HEK293 (cell line): ENCODE data around the gene YPEL5.

Experiments
- CTCF ChIA-PET: fragments of 350-600 bp; formaldehyde crosslinking; extraction: SDS; loops from one replicate; lab custom pipeline; 2021; ENCODE audit warnings: antibody characterized with exemption; lab: Yijun Ruan, JAX
- POLR2A ChIA-PET: fragments of 300-600 bp; formaldehyde crosslinking; extraction: SDS; loops from one replicate; lab custom pipeline; 2020; ENCODE audit warnings: antibody characterized with exemption, inconsistent platforms; lab: Yijun Ruan, JAX
- H3K27ac ChIP-seq: fragments of 200-500 bp; sonication (Bioruptor generic); 2 replicates; pipeline ENCODE4 v1.5.1; 2014; ENCODE audit warnings: low read depth, low read length, control low read depth, inconsistent platforms; ENCODE audit errors: extremely low read depth
- H3K36me3 ChIP-seq, 2 experiments: fragments of 200-500 bp in 1 of 2; sonication (Bioruptor generic) in 1 of 2; 1 replicate in 1 of 2; 2 replicates in 1 of 2; pipeline ENCODE4 v1.5.1; 2014 to 2017; ENCODE audit warnings: inconsistent platforms in 2 of 2, low read length in 2 of 2; ENCODE audit not compliant: control insufficient read depth in 2 of 2, insufficient read depth in 1 of 2
- H3K4me1 ChIP-seq: fragments of 200-500 bp; sonication (Bioruptor generic); 2 replicates; pipeline ENCODE4 v1.5.1; 2014; ENCODE audit warnings: mild to moderate bottlenecking, low read length, inconsistent platforms; ENCODE audit not compliant: control insufficient read depth, insufficient read depth
- H3K4me3 ChIP-seq: 2 replicates; pipeline ENCODE4 v1.5.1; 2011; ENCODE audit warnings: low read depth, mild to moderate bottlenecking, control low read depth, low read length, moderate library complexity
- H3K9me3 ChIP-seq: fragments of 200-500 bp; sonication (Bioruptor generic); 2 replicates; pipeline ENCODE4 v1.5.1; 2014; ENCODE audit warnings: low read depth, low read length, inconsistent platforms; ENCODE audit not compliant: control insufficient read depth, insufficient read depth
- HIC1 ChIP-seq: fragments of 450-650 bp; formaldehyde crosslinking; IDR thresholded peaks from 2 replicates; pipeline ENCODE4 v1.5.1; 2016; ENCODE audit warnings: missing biosample characterization, missing genetic modification characterization
- KLF1 ChIP-seq: fragments of 450-650 bp; formaldehyde crosslinking; IDR thresholded peaks from 2 replicates; pipeline ENCODE4 v1.5.1; 2016; ENCODE audit warnings: missing biosample characterization, missing genetic modification characterization
- SCRT2 ChIP-seq: fragments of 450-650 bp; formaldehyde crosslinking; IDR thresholded peaks from 2 replicates; pipeline ENCODE4 v1.5.1; 2016; ENCODE audit warnings: missing biosample characterization, missing genetic modification characterization
- SP2 ChIP-seq: fragments of 450-650 bp; formaldehyde crosslinking; IDR thresholded peaks from 2 replicates; pipeline ENCODE4 v1.5.1; 2016; ENCODE audit warnings: missing biosample characterization, missing genetic modification characterization
- ZBTB7A ChIP-seq: fragments of 450-650 bp; formaldehyde crosslinking; IDR thresholded peaks from 2 replicates; pipeline ENCODE4 v1.5.1; 2016; ENCODE audit warnings: low read depth, missing biosample characterization, missing genetic modification characterization
- ZEB2 ChIP-seq: fragments of 450-650 bp; formaldehyde crosslinking; IDR thresholded peaks from 2 replicates; pipeline ENCODE4 v1.5.1; 2016; ENCODE audit warnings: missing biosample characterization, missing genetic modification characterization
- ZFP69B ChIP-seq: fragments of 450-650 bp; formaldehyde crosslinking; IDR thresholded peaks from 2 replicates; pipeline ENCODE4 v1.5.1; 2016; ENCODE audit warnings: missing biosample characterization, missing genetic modification characterization
- ZNF112 ChIP-seq: fragments of 450-650 bp; formaldehyde crosslinking; IDR thresholded peaks from 2 replicates; pipeline ENCODE4 v1.5.0; 2017; ENCODE audit warnings: missing biosample characterization, missing genetic modification characterization
- ZNF121 ChIP-seq: fragments of 450-650 bp; formaldehyde crosslinking; IDR thresholded peaks from 2 replicates; pipeline ENCODE4 v1.5.1; 2016; ENCODE audit warnings: missing biosample characterization, missing genetic modification characterization
- ZNF132 ChIP-seq: fragments of 450-650 bp; formaldehyde crosslinking; IDR thresholded peaks from 2 replicates; pipeline ENCODE4 v1.5.1; 2017; ENCODE audit warnings: missing biosample characterization, missing genetic modification characterization, borderline replicate concordance
- ZNF140 ChIP-seq: fragments of 450-650 bp; formaldehyde crosslinking; IDR thresholded peaks from 2 replicates; pipeline ENCODE4 v1.5.1; 2016; ENCODE audit warnings: missing biosample characterization, missing genetic modification characterization
- ZNF157 ChIP-seq: fragments of 450-650 bp; formaldehyde crosslinking; IDR thresholded peaks from 2 replicates; pipeline ENCODE4 v1.5.1; 2016; ENCODE audit warnings: missing biosample characterization, missing genetic modification characterization
- ZNF19 ChIP-seq: fragments of 450-650 bp; formaldehyde crosslinking; IDR thresholded peaks from 2 replicates; pipeline ENCODE4; 2016; ENCODE audit warnings: missing biosample characterization, missing genetic modification characterization, low read depth
- ZNF2 ChIP-seq: fragments of 450-650 bp; formaldehyde crosslinking; IDR thresholded peaks from 2 replicates; pipeline ENCODE4 v1.5.1; 2016; ENCODE audit warnings: missing biosample characterization, missing genetic modification characterization
- ZNF248 ChIP-seq: fragments of 450-650 bp; formaldehyde crosslinking; IDR thresholded peaks from 2 replicates; pipeline ENCODE4 v1.5.1; 2017; ENCODE audit warnings: missing biosample characterization, missing genetic modification characterization
- ZNF324 ChIP-seq: fragments of 450-650 bp; formaldehyde crosslinking; IDR thresholded peaks from 2 replicates; pipeline ENCODE4 v1.5.1; 2016; ENCODE audit warnings: missing biosample characterization, missing genetic modification characterization
- ZNF391 ChIP-seq: fragments of 450-650 bp; formaldehyde crosslinking; IDR thresholded peaks from 2 replicates; pipeline ENCODE4 v1.5.1; 2016; ENCODE audit warnings: low read depth, missing biosample characterization, missing genetic modification characterization, borderline replicate concordance
- ZNF48 ChIP-seq: fragments of 450-650 bp; formaldehyde crosslinking; IDR thresholded peaks from 2 replicates; pipeline ENCODE4 v1.5.1; 2016; ENCODE audit warnings: missing biosample characterization, missing genetic modification characterization
- ZNF558 ChIP-seq: fragments of 450-650 bp; formaldehyde crosslinking; IDR thresholded peaks from 2 replicates; pipeline ENCODE4 v1.5.1; 2016; ENCODE audit warnings: missing biosample characterization, missing genetic modification characterization
- ZNF585B ChIP-seq: fragments of 450-650 bp; formaldehyde crosslinking; IDR thresholded peaks from 2 replicates; pipeline ENCODE4 v1.5.1; 2016; ENCODE audit warnings: missing biosample characterization, missing genetic modification characterization
- ZNF621 ChIP-seq: fragments of 450-650 bp; formaldehyde crosslinking; IDR thresholded peaks from 2 replicates; pipeline ENCODE4 v1.5.1; 2017; ENCODE audit warnings: missing biosample characterization, missing genetic modification characterization
- ZNF837 ChIP-seq: fragments of 450-650 bp; formaldehyde crosslinking; IDR thresholded peaks from 2 replicates; pipeline ENCODE4 v1.5.1; 2016; ENCODE audit warnings: missing biosample characterization, missing genetic modification characterization
- ZSCAN18 ChIP-seq: fragments of 450-650 bp; formaldehyde crosslinking; IDR thresholded peaks from 2 replicates; pipeline ENCODE4 v1.5.1; 2016; ENCODE audit warnings: missing biosample characterization, missing genetic modification characterization
- TF ChIP-seq, protein P1 (sequence below): fragments of 450-650 bp; formaldehyde crosslinking; IDR thresholded peaks from 2 replicates; pipeline ENCODE4 v1.5.1; 2016; ENCODE audit warnings: missing biosample characterization, missing genetic modification characterization, borderline replicate concordance
- TF ChIP-seq, protein P2 (sequence below): fragments of 450-650 bp; formaldehyde crosslinking; IDR thresholded peaks from 2 replicates; pipeline ENCODE4 v1.5.1; 2017; ENCODE audit warnings: missing biosample characterization, missing genetic modification characterization

YPEL5 gene

DNA sequence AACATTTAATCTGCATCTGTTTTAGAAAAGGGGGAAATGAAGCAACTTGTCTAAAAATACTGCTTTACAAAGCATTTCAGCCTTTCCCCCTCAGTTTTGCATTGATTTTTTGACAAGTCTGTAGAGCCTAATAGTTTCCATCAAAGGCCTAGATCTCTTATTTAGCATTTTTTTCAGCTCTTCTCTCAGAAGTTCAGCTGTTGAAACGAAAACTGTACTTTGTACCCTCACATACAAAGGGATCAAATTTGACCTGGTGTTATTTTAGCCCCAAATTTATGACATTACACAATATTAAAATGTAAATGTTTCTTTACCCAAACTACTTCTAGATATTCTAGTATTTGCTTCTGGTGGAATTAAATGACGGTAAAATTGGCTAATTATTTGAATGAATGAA lies 13.0 kb downstream of the YPEL5 start:
- no peak for TF ChIP-seq ZNF558 (tag by site-specific recombination)
- TF ChIP-seq ZNF157 (tag by site-specific recombination) = no peak
- TF ChIP-seq, protein P1, sequence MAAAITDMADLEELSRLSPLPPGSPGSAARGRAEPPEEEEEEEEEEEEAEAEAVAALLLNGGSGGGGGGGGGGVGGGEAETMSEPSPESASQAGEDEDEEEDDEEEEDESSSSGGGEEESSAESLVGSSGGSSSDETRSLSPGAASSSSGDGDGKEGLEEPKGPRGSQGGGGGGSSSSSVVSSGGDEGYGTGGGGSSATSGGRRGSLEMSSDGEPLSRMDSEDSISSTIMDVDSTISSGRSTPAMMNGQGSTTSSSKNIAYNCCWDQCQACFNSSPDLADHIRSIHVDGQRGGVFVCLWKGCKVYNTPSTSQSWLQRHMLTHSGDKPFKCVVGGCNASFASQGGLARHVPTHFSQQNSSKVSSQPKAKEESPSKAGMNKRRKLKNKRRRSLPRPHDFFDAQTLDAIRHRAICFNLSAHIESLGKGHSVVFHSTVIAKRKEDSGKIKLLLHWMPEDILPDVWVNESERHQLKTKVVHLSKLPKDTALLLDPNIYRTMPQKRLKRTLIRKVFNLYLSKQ (tag by site-specific recombination) = no peak
- TF ChIP-seq ZBTB7A (tag by site-specific recombination) = no peak
- no peak for TF ChIP-seq SCRT2
- TF ChIP-seq ZFP69B (tag by site-specific recombination) = no peak
- no peak for TF ChIP-seq ZNF585B (tag by site-specific recombination)
- TF ChIP-seq ZNF112 (tag by site-specific recombination) = no peak
- TF ChIP-seq ZEB2 (tag by site-specific recombination) = no peak
- no peak for TF ChIP-seq ZNF324 (tag by site-specific recombination)
- TF ChIP-seq ZNF621 = no peak
- no peak for TF ChIP-seq ZNF121 (tag by site-specific recombination)
- TF ChIP-seq ZSCAN18 (tag by site-specific recombination) = no peak
- no peak for TF ChIP-seq ZNF391
- no peak for TF ChIP-seq ZNF2
- TF ChIP-seq KLF1 (tag by site-specific recombination) = no peak
- TF ChIP-seq, protein P2, sequence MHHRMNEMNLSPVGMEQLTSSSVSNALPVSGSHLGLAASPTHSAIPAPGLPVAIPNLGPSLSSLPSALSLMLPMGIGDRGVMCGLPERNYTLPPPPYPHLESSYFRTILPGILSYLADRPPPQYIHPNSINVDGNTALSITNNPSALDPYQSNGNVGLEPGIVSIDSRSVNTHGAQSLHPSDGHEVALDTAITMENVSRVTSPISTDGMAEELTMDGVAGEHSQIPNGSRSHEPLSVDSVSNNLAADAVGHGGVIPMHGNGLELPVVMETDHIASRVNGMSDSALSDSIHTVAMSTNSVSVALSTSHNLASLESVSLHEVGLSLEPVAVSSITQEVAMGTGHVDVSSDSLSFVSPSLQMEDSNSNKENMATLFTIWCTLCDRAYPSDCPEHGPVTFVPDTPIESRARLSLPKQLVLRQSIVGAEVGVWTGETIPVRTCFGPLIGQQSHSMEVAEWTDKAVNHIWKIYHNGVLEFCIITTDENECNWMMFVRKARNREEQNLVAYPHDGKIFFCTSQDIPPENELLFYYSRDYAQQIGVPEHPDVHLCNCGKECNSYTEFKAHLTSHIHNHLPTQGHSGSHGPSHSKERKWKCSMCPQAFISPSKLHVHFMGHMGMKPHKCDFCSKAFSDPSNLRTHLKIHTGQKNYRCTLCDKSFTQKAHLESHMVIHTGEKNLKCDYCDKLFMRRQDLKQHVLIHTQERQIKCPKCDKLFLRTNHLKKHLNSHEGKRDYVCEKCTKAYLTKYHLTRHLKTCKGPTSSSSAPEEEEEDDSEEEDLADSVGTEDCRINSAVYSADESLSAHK = no peak
- TF ChIP-seq ZNF48 = no peak
- no peak for TF ChIP-seq SP2
- no peaks in the 10 kb centered on the region for H3K4me1 ChIP-seq
- ChIA-PET CTCF (interaction anchor here (0.5 to 1.0 kb wide), 2 partner anchors 59 to 1174 kb away, joined by 3 to 5 read pairs; no protein-coding TSS in a partner anchor), POLR2A (no interaction called here)
- H3K4me3 ChIP-seq = no peak overlapping the region
- H3K36me3 ChIP-seq = peaks cover 9 to 49% of the 10 kb centered on the region in 2 experiments
- H3K9me3 ChIP-seq = no peaks in the 10 kb centered on the region
- H3K27ac ChIP-seq = no peak overlapping the region

DNA sequence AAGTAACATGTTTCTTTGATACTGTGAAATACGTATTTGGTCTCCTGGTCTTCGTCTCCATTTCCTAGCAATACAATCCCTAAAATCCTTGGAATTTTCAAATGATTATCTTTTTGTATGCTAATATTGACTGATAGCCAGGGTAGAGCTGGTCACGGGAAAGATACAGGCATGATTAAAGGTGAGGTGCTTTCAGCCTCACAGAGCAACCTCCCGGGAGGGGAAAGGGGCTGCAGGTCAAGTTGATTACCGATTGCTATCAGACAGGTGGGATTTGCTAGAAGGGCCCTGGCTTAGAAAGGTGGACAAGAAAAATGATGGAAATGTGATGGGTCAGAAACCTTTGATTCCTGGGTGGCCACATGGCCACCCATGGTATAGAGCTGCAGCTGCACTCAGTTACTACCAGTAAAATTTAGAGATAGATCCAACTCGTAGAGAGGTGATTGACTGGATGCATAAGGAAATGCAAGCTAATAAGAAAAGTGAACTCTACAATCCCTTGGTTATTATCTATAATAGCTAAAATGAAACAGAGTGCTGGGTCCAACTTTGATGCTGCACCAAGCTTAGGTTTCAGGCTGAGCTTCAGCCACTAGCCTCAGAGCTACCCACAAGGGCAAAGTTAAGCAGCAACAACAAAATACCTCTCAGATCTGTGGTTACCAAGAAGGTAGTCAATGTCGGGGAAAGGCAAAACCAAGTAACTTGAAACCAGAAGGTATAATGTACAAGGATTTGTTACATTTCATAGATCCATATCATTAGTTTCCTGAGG lies 15.3 kb downstream of the YPEL5 start:
- Histone ChIP-seq H3K4me1 (no peaks in the 10 kb centered on the region), H3K27ac (no peak overlapping the region), H3K9me3 (no peaks in the 10 kb centered on the region), H3K36me3 (peaks cover 9 to 34% of the 10 kb centered on the region in 2 experiments), H3K4me3 (no peak overlapping the region)
- ChIA-PET CTCF (interaction anchor here (0.6 to 4.6 kb wide), 4 partner anchors 12 to 550 kb away, joined by 3 to 71 read pairs (median 6); no protein-coding TSS in a partner anchor), POLR2A (interaction anchor here (1.0 kb wide), 1 partner anchor 14 kb away, joined by 4 read pairs; no protein-coding TSS in a partner anchor)
- TF ChIP-seq ZNF837 (tag by site-specific recombination) = no peak
- no peak for TF ChIP-seq ZNF132 (tag by site-specific recombination)
- TF ChIP-seq ZNF248 = no peak
- no peak for TF ChIP-seq SCRT2
- TF ChIP-seq ZNF140 (tag by site-specific recombination) = no peak
- TF ChIP-seq, protein P2 = no peak
- TF ChIP-seq ZNF19 (tag by site-specific recombination) = no peak
- TF ChIP-seq KLF1 (tag by site-specific recombination) = no peak
- no peak for TF ChIP-seq HIC1
